GM15510 (cell line): ENCODE measurements around the gene RTKN.

ENCODE experiments used
- POLR2A ChIP-seq: IDR thresholded peaks from 3 replicates; pipeline ENCODE4 v1.6.1; 2011; ENCODE audit warnings: borderline replicate concordance; ENCODE audit not compliant: insufficient read length; ENCODE audit errors: extremely low read depth

The RTKN gene

GRCh38 chr2:74414881-74415761 lies 26.6 kb downstream of the RTKN start:
- TF ChIP-seq POLR2A, result no peak

GRCh38 chr2:74414441-74414840 lies 27.3 kb downstream of the RTKN start:
- no peak for TF ChIP-seq POLR2A

- TF ChIP-seq POLR2A, result no peak
These were observed 28.6 kb downstream of the RTKN start for GRCh38 chr2:74413001-74413698.

- TF ChIP-seq POLR2A, result no peak
These were observed 34.1 kb downstream of the RTKN start for GRCh38 chr2:74407682-74408081.

GRCh38 chr2:74406035-74406434 lies 35.7 kb downstream of the RTKN start:
- no peak for TF ChIP-seq POLR2A

GRCh38 chr2:74401891-74402290 lies 39.8 kb downstream of the RTKN start:
- no peak for TF ChIP-seq POLR2A

GRCh38 chr2:74399785-74400184 lies 42.0 kb downstream of the RTKN start:
- no peak for TF ChIP-seq POLR2A

- no peak for TF ChIP-seq POLR2A
These were observed 45.6 kb downstream of the RTKN start for GRCh38 chr2:74396149-74396548.

- TF ChIP-seq POLR2A, result no peak
These were observed 48.2 kb downstream of the RTKN start for GRCh38 chr2:74393525-74393924.

GRCh38 chr2:74392449-74392743 lies 49.3 kb downstream of the RTKN start:
- no peak for TF ChIP-seq POLR2A

- peak; percentile 77 for TF ChIP-seq POLR2A
These were observed 49.9 kb downstream of the RTKN start for GRCh38 chr2:74391580-74392448.

- no peak for TF ChIP-seq POLR2A
These were observed 50.5 kb downstream of the RTKN start for GRCh38 chr2:74391209-74391579.

GRCh38 chr2:74390606-74391005 lies 51.1 kb downstream of the RTKN start:
- no peak for TF ChIP-seq POLR2A

GRCh38 chr2:74387346-74387745 lies 54.4 kb downstream of the RTKN start:
- TF ChIP-seq POLR2A, result no peak

- TF ChIP-seq POLR2A, result no peak
These were observed 56.3 kb downstream of the RTKN start for GRCh38 chr2:74385396-74385795.
